HG03571 (cell line): ENCODE measurements around the gene HID1.
"Not testable (repeated sequence)": the region's sequence is repeated elsewhere in the genome, so short reads cannot be mapped to it uniquely, and the experiment has no call there.

Experiments used
- ATAC-seq: cut with Tn5 transposase; IDR thresholded peaks from one replicate; pipeline ENCODE4 v1.9.1; 2021; ENCODE audit not compliant: unreplicated experiment

The HID1 gene

DNA sequence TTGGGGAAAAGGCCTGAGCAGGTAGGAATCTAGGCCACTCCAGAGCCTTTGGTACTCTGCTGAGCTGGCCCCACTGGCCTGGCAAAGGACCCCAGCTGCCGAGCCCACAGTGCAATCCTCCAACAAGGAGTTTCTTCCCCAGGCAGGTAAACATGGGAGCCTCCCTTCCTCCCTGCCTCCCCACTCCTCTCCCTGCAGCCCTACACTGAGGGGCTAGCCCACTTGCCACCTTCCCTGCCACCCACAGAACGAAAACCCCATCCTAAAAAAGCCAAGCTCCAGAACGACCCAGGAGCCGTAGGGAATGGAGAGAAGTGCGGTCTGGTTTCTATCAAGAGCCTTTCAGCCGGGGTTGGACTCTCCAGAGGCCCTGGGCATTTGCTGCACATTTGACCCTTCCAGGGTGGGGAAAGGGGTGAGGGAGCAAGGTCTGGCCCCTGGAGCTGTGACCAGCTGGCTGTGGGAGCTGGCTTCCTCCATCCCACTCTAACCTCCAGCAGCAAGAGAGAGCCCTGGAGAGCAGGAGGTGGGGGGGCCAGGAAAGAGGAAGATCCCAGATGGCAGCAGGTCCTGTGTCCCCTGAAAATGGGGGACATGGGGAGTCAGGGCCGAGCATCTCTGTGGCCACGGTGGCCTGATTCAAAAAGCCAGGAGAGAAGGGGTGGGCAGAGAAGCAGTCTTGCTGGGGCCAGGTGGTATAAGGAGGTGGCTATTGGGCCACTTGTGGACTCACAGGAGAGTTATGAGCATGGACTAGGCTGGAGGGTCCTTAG lies 1.3 kb downstream of the HID1 start:
- no peak for ATAC-seq

DNA sequence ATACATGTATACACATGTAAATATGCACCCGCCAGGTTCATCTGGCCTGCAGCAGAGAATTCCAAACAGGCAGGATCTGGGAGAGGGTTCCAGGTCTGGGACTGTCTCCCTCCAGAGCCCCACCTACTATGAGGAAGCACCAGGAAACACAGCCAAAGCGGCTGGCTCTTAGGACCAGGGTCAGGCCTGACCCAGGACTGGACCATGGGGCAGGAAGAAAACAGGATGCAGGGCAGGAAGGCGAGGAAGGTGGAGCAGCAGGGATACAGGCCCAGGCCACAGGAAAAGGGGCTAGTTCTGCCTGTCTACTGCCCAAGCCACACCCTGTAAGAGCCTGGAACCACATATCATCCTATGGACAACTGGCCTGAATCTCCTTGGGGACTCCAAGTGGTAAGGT lies 2.2 kb downstream of the HID1 start:
- ATAC-seq, result no peak

DNA sequence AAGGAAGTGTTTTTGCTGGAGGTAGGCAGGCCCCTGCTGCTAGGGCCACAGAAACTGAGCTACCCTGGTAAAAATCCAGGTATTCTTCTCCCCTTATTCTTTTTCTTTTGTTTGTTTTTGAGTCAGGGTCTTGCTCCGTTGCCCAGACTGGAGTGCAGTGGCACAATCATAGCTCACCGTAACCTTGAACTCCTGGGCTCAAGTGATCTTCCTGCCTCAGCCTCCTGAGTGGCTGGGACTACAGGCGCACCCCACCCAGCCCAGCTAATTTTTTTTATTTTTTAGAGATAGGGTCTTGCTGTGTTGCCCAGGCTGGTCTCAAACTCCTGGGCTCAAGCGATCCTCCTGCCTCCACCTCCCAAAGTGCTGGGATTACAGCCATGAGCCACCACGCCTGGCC lies 3.1 kb downstream of the HID1 start:
- ATAC-seq, result not testable (repeated sequence)

DNA sequence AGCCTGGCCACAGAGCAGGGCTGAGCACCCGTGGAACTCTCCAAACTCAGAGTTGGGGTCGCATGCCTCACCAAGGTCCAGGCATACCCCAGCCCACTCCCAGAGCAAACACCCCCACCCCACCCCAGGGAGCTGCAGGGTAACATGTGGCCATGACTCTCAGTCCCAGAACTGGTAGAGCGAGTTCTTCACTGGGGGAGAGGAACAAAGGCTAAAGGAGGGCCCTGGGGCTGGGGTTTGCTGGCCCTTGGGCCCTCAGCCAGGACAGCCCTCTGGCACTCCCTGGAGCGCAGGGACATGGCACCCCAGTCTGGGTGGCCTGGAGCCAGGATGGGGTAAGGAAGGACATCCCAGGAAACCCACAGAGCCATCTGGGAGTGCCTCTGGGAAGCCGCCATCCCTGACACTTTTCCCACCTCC lies 4.2 kb downstream of the HID1 start:
- no peak for ATAC-seq

DNA sequence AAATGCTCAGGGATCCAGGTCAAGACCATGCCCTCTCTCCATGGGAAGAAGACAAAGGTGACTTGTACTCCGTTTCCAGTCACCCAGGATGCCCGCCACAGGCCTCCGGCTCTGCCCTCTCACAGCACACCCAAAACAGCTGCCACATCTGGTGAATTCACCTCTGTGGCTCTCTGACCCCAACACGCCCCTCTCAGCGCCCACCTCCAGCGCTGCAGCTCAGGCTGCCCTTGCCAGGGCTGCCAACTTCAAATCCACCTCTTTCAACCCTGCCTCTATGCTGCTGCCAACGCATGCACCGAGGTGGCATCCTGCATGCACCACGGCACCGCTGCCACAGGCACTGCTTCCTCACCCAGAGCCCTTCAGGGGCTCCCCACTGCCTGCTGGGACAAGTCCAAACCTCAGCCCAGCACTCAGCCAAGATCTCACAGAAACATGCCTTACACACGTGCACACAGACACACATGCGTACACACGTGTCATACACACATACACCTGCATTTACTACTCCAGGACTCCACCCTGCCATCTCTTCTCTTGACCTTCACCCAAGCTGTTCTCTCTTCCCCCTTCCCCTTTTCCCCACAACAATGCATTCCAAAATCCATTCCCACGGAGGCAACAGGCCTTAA lies 7.5 kb downstream of the HID1 start:
- ATAC-seq, result no peak

DNA sequence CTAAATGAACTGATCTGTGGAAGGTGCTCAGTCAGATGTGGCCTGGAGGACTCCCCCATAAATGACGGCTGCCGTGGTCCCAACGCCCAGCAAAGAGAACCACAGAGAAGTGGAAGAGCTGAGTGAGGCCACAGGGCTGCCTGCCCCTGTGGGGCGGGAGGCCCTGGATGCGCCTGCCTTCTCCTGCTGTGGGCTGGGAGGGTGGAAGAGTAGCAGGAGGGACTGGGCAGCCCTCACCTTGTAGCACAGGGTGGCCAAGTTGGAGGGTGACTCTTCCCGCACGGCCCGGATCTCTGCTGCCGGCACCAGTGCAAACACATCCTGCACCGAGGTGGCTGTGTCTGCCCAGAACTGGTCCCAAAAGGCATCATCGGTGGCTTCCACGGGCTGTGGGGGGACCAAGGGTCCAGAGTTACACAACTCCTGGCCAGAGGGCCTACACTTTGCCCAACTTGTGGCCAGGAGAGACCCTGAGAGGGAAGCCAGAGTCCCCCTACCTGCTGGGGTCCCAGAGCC lies 8.3 kb downstream of the HID1 start:
- no peak for ATAC-seq

DNA sequence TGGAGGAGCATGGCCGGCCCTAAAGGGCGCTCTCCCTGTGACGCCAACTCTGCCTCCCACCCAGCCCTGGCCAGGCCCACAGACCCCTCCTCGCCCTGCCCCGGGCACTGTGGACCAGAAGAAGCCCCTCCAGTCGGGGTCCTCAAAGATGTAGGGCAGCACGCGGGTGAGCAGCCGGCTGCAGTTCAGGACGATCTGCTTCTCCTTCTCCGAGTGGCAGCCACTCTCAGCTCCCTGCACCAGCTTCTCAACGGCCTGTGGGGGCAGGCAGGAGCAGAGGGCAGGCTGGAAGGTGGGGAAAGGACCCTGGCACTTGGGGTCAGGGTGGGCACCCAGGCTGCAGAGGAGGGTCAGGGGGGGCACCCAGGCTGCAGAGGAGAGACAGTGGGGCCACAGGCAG lies 8.9 kb downstream of the HID1 start:
- ATAC-seq, result no peak

DNA sequence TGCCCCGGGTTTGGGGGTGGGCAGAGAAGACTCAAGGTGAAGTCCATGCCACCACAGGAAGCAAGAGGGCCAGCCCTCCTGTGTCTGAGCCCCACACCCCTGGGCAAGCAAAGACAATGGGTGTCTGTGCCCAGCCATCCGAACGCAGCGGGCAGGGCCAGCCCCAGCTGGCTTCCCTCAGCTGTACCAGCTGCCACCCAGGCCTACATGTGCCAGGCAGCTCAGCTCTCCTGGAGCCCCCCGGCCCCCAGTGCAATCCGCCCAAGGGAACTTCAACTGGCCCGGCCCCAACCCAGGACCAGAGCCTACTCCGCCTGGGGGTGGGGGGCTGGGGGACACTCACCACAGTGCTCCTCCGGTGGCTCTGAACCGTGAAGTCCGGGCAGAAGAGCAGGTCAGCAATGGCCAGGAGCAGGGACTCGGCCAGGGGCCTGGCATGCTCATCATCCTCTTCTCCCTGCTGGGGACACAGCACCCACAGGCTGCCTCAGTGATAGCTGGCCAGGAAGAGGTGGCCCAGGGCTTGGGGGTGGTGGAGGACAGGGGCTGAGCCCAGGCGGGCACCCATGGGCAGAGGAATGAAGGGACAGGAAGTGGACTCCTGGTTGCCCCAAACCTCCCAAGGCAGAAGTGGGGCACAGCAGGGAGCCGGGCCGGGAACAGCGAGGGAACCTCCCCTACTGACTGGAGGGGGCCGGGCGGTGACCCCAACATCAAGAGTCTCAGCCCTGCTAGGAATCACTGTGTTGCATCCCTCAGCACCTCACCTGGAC lies 9.8 kb downstream of the HID1 start:
- ATAC-seq, result no peak

DNA sequence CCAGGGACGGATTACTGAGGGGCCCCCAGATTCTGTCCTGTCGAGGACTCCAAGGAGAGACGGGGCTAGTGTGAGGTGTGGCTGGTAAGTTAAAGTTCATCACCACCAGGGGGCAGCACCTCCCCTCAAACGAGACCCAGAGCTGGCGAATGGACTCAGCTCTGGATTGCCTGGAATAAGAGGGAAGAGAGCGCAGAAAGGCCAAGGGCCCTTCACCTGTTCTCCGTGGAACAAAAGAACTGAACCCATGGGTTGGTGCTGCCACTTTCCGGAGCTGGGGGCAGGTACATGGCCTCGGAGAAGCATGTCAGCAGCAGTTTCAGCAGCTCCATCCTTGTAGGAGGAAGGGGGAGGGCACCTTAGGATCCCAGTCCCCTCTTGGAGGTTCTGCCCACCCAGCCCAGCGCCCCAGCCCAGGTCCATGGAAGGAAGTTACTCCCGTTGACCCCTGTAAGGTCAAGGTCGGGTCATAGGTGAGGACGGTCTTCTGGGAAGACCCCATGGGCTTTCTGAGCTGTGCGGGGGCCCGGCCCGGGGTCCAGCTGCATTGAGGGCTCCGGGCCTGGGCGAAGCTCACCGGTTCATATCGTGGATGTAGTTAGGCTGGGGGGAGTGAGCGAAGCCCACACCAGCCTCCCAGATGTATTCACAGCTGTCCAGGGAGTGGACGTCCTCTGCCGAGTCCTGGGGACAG lies 10.8 kb downstream of the HID1 start:
- no peak for ATAC-seq

DNA sequence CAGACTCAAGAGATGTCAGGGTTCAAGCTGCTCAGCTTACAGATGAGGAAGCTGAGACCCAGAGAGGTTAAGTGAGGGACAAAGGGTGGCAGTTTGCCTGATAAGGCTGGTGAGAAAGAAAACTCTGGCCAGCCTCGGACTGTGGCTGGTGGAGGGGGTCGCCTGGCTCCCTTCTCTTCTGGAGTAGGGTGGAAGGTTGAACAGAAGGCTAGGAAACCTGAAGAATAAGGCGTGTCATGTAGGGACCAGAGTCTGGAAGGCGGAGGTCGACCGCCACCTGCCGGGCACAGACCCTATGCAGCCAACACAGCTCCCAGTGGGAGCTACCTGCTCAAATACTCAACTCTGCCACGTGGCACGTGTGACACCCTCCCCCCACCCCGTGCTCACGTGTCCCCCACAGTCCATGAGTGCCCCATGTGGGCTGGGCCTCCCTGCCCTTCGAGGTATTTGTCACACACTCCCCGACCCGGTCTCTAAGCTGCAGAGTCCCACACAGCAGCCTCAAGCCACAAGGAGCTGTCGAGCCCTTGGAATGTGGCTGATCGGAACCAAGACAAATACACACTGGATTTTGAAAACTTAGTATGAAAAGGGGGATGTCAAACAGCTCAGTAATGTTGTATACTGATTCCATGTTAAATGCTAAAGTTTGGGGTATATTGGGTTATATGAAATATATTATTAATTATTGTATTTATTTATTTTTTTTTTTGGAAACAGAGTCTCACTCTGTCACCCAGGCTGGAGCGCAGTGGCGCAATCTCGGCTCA lies 11.8 kb downstream of the HID1 start:
- ATAC-seq, result no peak

DNA sequence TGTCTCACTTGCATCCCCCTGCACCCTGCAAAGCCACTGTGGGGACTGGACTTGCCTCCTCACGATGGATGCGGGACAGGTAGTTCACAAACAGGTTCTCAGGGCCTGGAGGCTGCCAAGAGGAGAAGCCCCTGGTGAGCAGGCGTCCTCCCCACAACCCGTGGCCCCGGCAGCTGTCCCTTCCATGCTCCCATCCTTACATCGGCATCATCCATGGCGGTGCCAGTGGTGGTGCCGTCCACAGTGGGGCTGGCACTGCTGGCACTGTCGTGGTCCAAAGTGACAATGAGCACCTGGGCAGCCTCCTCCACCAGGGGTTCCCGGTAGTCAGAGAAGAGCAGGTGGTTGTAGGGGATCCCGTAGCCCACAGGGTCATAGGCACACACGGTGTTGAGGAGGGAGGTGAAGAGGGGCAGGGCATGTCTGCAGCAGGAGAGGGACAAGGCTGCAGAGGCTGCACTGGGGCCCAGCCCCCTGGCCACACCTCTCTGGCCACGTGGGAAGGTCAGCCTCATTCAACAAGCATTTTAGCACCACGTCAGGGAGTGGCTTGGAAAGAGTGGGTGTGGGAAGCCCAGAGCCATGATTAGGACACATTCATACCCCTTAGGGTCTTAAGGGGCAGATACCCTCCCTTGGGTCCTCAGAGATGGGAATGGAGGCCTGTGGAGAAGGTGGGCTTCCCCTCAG lies 12.6 kb downstream of the HID1 start:
- no peak for ATAC-seq

DNA sequence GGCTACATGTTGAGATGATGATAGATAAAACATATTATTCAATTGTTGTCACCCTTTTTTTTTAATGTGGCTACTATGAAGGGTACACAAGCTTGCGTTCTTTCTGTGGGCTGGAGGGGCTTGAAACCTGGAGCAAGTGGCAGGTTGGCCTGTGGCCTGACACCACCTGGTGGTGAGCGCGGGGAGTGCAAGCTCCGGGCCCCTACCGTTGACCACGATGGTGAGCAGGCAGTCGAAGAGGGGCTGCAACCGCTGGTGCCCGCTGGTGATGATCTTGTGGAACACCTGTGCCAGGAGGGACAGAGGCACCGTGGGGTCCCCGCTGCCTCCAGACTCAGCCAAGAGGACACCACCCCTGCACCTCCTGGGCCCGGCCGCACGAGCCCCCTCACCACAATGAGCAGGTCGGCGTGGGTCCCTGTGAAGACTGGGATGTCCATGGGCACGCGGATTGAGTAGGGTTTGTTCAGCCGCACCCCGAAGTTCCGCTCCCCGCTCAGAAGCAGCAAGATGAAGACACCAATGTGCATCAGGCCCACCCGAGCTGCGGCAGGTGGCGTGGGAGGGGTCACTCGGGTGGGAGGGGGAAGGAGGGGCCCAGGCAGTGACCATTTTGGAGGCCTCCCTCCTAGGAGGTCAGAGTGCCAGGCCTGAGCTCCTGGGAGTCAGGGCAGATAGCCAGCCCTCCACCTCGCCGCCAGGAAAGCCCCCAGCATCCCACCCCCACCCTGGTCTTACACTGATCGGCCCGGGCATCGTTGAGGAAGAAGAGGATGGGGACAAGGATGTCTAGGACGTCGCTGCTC lies 14.4 kb downstream of the HID1 start:
- ATAC-seq, result no peak

DNA sequence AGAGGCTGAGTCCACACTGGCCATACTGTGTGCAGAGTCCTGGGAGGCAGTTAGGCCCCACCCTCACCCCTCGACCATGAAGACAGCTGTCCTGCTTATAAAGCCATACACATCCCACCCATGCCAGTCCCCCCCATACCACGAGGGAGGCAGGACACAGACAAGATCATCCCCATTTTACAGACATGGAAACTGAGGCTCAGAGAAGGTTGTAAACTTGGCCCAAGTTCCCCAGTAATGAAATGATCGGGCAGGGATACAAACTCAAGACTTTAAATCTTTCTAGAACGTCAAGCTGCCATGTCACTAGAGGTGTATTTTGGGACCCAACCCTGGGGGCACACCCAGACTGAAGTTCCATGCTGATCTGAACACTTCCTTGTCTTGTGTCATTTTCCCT lies 16.5 kb downstream of the HID1 start:
- no peak for ATAC-seq

DNA sequence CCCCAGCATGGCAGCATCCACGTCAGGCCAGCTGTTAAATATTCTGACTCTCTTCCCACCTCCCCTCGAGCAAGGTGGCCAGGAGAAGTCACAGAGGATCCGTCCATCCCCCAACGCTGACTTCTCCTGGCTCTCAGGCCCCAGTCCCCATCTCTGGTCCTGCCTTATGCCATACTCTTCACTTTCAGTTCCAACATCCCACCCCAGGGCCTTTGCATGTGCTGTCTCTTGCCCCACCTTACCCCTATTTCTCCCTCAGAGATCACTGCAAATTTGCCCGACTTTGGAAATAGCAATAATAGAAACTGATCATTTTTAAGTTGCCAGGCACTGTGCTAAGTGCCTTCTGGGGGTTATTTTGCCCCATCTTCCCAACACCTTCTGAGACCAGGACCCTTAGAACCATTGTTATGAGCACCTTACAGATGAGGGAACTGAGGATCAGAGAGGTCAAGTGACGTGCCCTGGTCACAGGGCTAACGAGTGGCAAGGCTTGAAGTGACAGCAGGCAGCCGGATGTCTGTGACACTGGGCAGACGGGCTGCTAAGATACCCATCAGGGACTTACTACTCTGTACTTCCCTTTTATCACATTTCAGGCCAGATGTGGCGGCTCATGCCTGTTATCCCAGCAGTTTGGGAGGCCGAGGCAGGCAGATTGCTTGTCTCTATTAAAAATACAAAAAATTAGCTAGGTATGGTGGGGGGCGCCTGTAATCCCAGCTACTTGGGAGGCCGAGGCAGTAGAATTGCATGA lies 17.7 kb downstream of the HID1 start:
- ATAC-seq, result no peak

DNA sequence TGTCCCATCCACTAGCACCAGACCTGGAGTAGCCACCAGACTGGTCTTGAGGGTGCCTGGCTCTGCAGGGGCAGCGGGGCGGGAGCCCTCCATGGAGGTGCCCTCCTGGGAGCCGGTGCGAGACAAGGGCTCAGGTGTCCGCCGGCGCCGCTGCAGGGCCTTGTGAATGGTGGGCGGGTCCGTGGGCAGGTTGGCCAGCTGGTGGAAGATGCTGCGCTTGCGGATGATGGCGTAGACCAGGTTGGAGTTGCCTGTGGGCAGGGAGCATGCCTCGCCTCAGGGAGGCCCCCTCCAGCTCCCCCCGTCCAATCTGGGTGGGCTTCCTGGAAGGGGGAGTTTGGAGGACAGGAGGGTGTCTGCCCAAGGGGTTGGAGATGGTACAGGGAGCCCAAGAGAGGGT lies 18.4 kb downstream of the HID1 start:
- ATAC-seq, result no peak

DNA sequence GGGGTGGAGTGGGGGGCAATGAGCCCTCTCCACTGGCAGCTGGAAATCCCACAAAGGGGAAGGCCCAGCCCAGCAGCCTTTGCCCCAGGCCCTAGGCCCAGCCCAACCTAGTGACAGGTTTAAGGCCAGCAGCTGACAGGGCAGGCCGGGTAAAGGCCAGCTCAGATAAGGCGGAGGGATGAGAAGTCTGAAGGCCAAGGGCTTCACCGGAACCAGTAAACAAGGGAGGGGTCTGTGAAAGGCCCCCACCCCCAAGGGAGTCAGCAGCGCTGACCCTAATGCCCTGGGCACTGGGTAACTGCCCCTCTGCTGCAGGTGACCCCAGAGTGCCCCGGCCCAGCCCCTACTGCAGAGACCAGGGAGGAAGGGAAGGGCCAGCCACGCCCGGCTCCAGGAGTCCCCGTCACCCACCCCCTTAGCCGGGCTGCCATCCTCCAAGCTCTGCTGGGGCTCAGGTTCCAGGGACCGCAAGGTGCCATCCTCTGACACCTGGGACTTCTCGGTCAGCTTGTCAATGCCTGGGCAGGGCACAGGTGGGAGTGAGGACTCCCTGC lies 19.3 kb downstream of the HID1 start:
- ATAC-seq, result no peak

DNA sequence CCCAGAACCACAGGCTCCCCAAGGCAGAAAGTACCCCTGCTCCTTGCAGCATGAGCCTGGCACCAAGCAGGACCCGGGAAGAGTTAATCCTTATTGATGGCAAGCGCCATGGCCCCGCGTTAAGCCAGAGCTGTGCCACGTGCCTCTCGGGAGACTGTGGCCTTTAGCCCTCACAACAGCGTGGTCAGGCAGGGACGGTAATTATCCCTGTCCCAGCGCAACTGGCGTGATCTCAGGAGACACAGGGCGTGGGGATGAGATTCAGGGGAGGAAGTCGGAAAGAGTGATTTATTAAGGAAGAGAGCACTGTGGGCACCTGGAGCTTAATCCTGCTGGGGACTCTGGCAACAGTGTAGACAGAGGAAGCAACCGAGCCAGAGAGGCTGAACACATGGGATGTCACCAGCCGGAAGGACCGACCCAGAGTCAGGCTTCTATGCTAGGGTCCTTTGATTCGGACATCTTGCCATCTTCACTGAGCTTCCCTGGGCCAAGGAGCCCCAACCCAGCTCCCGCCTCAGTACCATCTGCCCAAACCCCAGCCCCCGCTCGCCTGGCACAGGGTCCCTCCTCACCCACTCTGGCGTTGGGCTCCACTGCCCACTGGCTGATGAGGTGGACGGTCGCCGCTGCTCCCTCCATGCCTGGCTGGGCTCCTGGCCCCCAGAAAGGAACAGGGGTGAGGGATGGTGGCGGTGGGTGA lies 20.0 kb downstream of the HID1 start:
- ATAC-seq, result no peak
